Peyer's patch (tissue), 4 donors: ENCODE results near the gene POU2AF3. TPM values are rescaled to one million over a fixed set of nuclear protein-coding genes. Genes with fewer than 3 reads are reported as not detected.

Experiments
- DNase-seq, 3 donors: peaks; one replicate each; pipeline ENCODE4 v3.0.0-alpha.2; 2017 to 2019
- H3K27ac ChIP-seq, 4 donors: fragments of 200-600 bp; sonication (generic); one replicate each; pipeline ENCODE4 v1.5.1; 2016 to 2019
- H3K27me3 ChIP-seq, 2 donors: fragments of 200-600 bp; sonication (generic); one replicate each; pipeline ENCODE4 v1.5.1; 2019
- H3K36me3 ChIP-seq, 3 donors: fragments of 200-600 bp; sonication (generic); one replicate each; pipeline ENCODE4 v1.5.1; 2016 to 2019
- H3K4me1 ChIP-seq, 4 donors: fragments of 200-600 bp; sonication (generic); one replicate each; pipeline ENCODE4 v1.5.1; 2016 to 2019
- H3K4me3 ChIP-seq, 4 donors: fragments of 200-600 bp; sonication (generic); 1 replicate in 3 of 4; 2 replicates in 1 of 4; pipeline ENCODE4 v1.5.1; 2016 to 2019; ENCODE audit warnings: mild to moderate bottlenecking in 1 of 4
- H3K9me3 ChIP-seq, 4 donors: fragments of 200-600 bp; sonication (generic); one replicate each; pipeline ENCODE4 v1.5.1; 2016 to 2019; ENCODE audit warnings: mild to moderate bottlenecking in 1 of 4
- POLR2A ChIP-seq, 2 donors: fragments of 450-650 bp; IDR thresholded peaks; one replicate each; pipeline ENCODE4 v1.5.1; 2017; ENCODE audit warnings: antibody characterized with exemption in 2 of 2, mild to moderate bottlenecking in 2 of 2, moderate library complexity in 2 of 2
- total RNA-seq, 4 donors: library from RNA; depleted of rRNA; stranded (reverse); fragments of >200 nt; gene quantifications; one replicate each; pipeline ENCODE4 v1.1.0, GENCODE V29; 2016
- TF ChIP-seq, protein P1 (sequence below), 6 experiments: fragments of 450-650 bp in 4 of 6; fragments of 200-600 bp in 2 of 6; sonication (generic) in 1 of 6; IDR thresholded peaks; one replicate each; pipeline ENCODE4 v1.5.1; 2017 to 2019; ENCODE audit warnings: antibody characterized with exemption in 6 of 6, mild to moderate bottlenecking in 3 of 6, moderate library complexity in 1 of 6

The POU2AF3 gene, protein sequence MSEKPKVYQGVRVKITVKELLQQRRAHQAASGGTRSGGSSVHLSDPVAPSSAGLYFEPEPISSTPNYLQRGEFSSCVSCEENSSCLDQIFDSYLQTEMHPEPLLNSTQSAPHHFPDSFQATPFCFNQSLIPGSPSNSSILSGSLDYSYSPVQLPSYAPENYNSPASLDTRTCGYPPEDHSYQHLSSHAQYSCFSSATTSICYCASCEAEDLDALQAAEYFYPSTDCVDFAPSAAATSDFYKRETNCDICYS
- total RNA-seq = 10 to 100 TPM in 3 of 4 donors, 1 to 10 TPM in 1; 2.5 to 14.9 (median 11.4) TPM

DNA sequence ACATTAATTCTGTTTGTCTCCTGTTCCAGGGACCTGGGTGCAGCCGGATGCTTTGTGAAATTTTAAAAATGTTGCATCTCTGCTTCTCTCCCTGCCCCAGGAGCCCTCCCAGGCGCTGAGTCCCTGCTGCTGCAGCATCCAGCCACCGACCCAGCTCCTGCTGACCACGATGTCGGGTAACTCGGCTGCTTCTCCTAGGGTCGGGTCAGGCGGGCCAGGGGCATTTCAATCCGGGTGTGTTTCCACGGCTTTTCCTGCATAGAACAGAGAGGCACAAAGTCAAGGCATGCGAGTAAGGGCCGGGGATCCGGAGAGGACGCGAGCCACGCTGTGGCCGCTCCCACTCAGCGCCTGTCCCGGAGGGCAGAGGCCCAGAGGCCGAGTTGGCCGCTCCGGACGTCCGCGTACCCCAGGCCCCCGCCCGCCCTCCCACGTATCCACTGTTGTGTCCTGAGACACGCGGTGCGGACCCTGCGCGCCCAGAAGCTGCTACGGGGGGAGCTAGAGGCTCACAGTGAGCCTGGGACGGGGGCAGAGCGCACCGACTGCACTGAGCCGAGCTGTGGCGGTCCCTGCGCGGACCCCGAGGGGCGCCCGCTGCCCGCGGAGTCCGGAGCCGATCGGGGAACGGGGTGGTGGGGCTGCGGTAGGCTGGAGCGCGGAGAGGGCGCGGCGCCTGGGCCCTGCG, at the start of gene POU2AF3:
TSS of gene POU2AF3 (plus strand) at position 134 of the 688 bp plus-strand sequence. CDS start at position 170, 36 bp downstream.
- Histone ChIP-seq H3K4me3 (peak within 1 kb of the TSS; percentile 60 to 71 (median 68)), H3K27ac (peak within 1 kb of the TSS; percentile 71 to 94 (median 84)), H3K9me3 (no peaks in the 10 kb centered on the region), H3K36me3 (no peaks in the 10 kb centered on the region), H3K4me1 (peaks cover 0 to 18% (median 6%) of the 10 kb centered on the region in 4 donors), H3K27me3 (no peaks in the 10 kb centered on the region)
- DNase-seq = peak in 1 of 3 donors; percentile 50
- TF ChIP-seq, protein P1, sequence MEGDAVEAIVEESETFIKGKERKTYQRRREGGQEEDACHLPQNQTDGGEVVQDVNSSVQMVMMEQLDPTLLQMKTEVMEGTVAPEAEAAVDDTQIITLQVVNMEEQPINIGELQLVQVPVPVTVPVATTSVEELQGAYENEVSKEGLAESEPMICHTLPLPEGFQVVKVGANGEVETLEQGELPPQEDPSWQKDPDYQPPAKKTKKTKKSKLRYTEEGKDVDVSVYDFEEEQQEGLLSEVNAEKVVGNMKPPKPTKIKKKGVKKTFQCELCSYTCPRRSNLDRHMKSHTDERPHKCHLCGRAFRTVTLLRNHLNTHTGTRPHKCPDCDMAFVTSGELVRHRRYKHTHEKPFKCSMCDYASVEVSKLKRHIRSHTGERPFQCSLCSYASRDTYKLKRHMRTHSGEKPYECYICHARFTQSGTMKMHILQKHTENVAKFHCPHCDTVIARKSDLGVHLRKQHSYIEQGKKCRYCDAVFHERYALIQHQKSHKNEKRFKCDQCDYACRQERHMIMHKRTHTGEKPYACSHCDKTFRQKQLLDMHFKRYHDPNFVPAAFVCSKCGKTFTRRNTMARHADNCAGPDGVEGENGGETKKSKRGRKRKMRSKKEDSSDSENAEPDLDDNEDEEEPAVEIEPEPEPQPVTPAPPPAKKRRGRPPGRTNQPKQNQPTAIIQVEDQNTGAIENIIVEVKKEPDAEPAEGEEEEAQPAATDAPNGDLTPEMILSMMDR (IDR thresholded peaks at IDR 0.05) = no peak
- no peak for TF ChIP-seq POLR2A (IDR thresholded peaks at IDR 0.05)

DNA sequence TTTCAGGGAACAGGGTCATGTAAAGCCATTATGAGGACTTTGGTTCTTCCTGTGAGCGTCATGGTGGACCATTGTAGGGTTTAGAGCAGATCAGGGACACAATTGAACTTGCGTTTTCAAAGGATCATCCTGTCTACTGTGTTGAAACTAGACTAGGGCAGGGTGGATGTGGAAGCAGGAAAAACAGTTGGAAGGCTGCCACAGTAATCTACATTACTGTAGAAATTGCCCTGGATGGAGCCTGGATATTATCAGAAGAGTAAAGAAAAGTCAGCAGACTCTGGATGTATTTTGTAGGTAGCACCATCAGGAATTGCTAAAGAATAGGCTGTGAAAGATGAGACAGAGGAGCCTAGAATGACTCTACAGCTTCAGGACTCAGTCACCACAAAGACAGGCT, 47.4 kb upstream of the POU2AF3 start:
- Histone ChIP-seq H3K4me3 (no peak overlapping the region), H3K27ac (no peak overlapping the region), H3K4me1 (no peaks in the 10 kb centered on the region), H3K36me3 (no peaks in the 10 kb centered on the region), H3K27me3 (no peaks in the 10 kb centered on the region), H3K9me3 (no peaks in the 10 kb centered on the region)
- TF ChIP-seq, protein P1 (IDR thresholded peaks at IDR 0.05) = no peak
- no peak for TF ChIP-seq POLR2A (IDR thresholded peaks at IDR 0.05)
- DNase-seq = no peak

DNA sequence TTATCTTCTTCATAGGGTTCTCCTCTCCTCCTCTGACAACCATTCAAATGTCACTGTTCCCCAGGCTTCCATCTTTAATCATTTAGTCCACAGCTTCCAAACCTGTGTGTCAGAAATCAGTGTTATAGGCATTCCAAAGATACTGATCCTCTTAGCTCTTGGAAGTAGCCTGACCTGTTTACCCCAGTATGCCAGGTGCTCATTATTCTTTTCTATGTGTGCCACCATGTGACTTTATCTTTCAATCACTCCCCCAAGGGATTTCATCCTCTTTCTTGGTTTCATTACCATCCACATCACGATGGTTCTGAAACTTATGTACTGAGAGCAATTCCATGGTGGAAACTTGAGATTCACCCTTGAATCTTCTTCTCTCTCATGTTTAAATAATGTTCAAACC, 45.2 kb upstream of the POU2AF3 start:
- H3K9me3 ChIP-seq = no peaks in the 10 kb centered on the region
- no peaks in the 10 kb centered on the region for H3K4me1 ChIP-seq
- no peak overlapping the region for H3K4me3 ChIP-seq
- no peak for DNase-seq
- no peaks in the 10 kb centered on the region for H3K36me3 ChIP-seq
- H3K27ac ChIP-seq = no peak overlapping the region
- H3K27me3 ChIP-seq = no peaks in the 10 kb centered on the region
- no peak for TF ChIP-seq POLR2A (IDR thresholded peaks at IDR 0.05)
- TF ChIP-seq, protein P1 (IDR thresholded peaks at IDR 0.05) = no peak

DNA sequence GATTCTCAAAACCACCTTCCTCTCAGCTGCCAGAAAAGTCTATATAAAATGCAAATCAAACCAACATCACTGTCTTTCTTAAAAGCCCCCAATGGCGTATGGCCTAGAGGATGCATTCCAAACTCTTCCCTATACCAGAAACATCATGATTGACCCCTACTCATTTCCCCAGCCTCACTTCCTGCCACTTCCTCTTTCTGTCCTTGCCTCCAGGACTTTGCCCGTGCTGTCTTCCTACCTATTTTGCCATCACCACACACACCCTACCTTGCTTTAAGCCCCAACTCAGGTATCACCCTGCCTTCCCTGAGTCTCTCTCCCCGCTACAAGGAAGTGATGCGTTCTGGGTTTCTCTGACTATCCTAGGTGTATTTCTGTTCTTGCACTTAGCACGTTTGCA, 44.7 kb upstream of the POU2AF3 start:
- no peaks in the 10 kb centered on the region for H3K27me3 ChIP-seq
- no peaks in the 10 kb centered on the region for H3K9me3 ChIP-seq
- H3K4me1 ChIP-seq = no peaks in the 10 kb centered on the region
- H3K27ac ChIP-seq = no peak overlapping the region
- no peak for TF ChIP-seq POLR2A (IDR thresholded peaks at IDR 0.05)
- TF ChIP-seq, protein P1 (IDR thresholded peaks at IDR 0.05) = no peak
- no peak overlapping the region for H3K4me3 ChIP-seq
- H3K36me3 ChIP-seq = no peaks in the 10 kb centered on the region
- no peak for DNase-seq

DNA sequence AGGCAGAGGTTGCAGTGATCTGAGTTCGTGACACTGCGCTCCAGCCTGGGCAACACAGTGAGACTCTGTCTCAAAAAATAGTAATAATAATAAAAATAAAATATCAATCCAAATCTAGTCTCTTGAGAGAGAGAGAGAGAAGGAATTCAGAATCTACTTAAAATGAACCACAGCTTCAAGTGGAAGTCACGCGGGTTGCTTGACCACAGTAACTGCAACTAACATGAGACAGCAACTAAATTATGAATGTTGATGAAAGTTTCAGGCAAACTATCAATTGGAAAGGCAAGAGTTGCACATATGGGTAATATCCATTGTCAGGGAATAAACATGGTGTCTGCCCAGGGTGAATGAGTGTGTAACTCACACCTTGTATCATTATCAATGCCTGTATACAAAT, 40.3 kb upstream of the POU2AF3 start:
- Histone ChIP-seq H3K27me3 (no peaks in the 10 kb centered on the region), H3K36me3 (no peaks in the 10 kb centered on the region), H3K27ac (no peak overlapping the region), H3K9me3 (no peaks in the 10 kb centered on the region), H3K4me1 (no peaks in the 10 kb centered on the region), H3K4me3 (no peak overlapping the region)
- no peak for TF ChIP-seq POLR2A (IDR thresholded peaks at IDR 0.05)
- TF ChIP-seq, protein P1 (IDR thresholded peaks at IDR 0.05) = no peak
- no peak for DNase-seq
